GM18502 (cell line): ENCODE measurements around the gene NRCAM.
A peak's percentile ranks its signal among the peaks of the same experiment; 100 is the strongest.
"Not testable (repeated sequence)": the region's sequence is repeated elsewhere in the genome, so short reads cannot be mapped to it uniquely, and the experiment has no call there.

Experiments
- ATAC-seq: cut with Tn5 transposase; IDR thresholded peaks from one replicate; pipeline ENCODE4 v1.9.1; 2021; ENCODE audit warnings: mild to moderate bottlenecking; ENCODE audit not compliant: unreplicated experiment, poor library complexity

The NRCAM gene

DNA sequence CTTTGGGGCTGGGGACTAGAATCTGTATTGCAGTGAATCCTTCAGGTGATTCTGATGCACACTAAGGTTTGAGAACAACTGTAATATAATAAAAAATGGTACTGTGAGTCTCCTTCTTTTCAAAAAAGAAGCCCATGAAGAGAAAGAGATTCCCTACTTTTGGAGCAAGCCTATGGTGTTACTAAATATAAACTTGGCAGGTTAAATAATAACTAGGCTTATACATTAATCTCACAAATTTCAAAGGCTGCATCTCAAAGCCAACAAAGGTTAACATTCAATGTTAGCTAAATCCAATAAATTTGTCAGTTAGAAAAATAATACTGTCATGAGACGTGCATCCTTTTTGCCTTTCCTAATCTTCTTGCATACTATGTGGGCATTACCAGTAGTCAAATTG lies 166.4 kb downstream of the NRCAM start:
- ATAC-seq: no peak

DNA sequence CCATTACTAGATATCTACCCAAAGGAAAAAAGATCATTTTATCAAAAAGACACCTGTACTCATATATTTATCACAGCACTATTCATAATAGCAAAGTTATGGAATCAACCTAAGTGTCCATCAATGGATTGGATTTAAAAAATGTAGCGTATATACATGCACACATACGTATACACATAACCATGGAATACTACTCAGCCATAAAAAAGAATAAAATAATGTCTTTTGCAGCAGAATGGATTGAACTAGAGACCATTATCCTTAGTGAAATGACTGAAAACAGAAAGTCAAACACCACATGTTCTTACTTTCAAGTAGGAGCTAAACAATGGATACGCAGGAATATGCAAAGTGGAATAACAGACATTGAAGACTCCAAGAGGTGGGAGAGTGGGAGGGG lies 168.4 kb downstream of the NRCAM start:
- no peak for ATAC-seq

DNA sequence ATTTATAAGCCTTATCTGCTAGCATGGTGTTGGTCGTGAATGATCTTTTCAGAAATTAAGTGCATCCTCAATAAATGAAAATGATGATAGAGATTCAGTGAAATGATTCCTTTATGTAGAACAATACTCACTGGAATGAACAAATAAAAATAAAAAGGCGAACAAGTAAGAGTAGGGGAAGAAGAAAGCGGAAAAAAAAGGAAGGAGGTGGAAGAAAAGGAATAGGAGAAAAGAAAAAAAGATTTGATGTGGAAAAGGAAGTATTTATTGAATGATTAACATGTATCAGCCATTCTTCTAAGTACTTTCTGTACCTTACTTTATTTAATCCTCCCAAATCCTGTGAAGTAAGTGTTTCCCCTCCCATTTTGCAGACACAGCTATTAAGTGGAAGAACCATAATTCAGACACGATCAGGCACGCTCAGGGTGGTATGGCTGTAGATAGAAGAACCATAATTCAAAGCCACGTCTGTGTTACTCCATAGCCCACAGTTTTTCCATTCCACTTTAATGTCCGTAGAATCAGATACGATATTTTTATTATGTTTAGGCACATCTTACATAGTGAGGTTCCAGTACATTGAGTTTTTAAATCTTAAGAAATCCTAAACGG lies 169.8 kb downstream of the NRCAM start:
- ATAC-seq: no peak

DNA sequence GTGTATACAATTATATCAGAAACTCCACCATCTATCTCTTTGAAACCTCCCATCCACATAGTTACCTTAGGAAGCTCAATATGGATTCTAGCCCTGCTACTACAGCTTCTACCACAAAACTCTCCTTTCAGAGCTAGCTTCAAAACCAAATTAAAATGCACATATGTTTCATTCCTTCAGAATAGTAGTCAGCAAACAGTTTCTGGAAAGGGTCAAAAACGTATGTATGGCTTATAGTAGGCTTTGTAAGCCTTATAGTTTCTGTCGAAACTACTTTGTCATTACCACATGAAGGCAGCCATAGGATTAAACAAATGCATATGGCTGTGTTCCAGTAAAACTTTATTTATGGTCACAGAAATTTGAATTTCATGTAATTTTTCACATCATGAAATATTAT lies 170.5 kb downstream of the NRCAM start:
- ATAC-seq: no peak

DNA sequence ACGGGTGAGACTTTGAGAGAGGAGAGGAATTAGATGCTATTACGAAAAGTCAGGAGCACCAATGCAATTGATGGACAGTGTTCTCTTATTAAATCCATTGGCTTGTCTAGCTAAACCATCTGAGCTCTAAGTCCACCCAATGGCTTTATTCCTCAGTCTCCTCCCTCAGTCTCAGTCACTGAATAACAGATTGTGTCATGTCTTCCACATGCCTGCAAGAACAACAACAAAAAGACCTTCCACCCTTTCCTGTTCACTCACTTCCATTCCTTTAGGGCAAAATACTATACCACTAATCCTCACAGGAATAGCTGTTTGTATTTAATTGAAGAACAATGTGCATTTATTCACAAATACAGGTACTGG lies 171.2 kb downstream of the NRCAM start:
- no peak for ATAC-seq

DNA sequence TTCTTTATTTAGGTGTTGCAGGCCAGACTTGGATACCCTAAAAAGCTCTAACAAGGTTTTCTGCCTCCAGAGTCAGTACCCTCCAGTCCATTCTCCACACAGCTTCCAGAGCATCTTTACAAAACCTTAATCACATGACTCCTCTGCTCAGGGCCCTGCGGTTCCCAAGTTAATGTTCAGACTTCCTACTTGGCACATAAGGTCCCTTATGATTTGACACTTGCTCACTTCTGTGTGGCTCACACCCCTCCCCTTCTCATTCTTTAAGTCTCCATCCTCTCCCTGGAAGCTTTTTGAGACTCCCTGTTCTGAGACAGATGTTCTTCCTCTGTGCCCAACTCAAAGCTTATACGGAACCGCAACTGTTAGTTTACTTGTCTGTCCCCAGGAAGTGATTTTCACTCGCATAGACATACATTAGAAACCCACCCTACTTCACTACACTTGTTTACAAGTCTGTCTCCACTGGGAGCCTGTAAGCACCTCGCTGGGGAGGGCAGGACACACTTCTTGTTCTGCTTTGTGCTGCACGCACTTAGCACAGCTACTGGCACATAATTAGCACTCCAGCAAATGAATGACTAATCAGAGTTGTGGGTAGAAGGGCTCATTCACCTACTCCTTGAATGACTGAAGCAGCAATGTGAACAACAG lies 171.8 kb downstream of the NRCAM start:
- ATAC-seq: peak; percentile 84

DNA sequence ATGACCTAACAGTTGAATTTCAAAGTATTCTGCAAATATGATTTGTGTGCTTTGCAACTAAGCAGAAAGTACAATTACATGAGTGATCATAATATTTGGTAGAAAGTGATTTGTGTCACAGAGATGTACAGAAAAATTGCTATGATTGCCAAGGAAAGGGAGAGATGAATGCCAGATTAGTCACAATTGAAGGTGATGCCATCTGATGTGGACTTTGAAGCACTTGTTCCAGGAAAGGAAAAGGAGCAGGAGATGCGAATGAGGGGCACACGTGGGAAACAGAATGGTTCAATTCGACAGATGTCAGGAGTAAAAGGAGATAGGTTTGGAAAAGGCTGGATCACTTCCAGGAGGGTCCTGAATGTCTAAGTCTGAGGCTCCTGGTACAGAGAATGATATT lies 173.0 kb downstream of the NRCAM start:
- no peak for ATAC-seq

DNA sequence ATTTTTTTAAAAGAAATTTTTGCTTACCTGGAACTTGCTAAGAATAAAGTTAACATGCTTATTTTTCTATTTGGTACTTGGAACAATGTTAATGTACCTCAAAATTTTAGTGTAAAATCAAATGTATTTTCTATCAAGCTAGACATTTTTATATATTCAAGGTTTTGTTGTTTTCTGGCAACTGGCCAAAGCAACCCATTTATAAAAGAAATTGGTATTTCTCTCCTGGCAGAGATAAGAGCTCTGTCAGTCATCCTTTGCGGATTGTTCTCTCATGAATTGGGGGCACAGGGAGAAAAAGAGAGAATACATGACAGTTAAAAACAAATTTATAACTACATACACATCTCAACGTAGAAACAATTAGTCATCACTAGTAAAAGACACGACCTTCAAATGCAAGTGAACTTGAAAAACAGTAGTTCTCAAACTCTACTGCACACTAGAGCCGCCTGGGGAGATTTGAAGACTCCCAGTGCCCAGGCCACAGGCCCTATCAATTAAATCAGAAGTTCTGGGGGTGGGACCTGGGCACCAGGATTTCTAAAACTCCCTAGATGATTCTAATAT lies 173.7 kb downstream of the NRCAM start:
- ATAC-seq: no peak

DNA sequence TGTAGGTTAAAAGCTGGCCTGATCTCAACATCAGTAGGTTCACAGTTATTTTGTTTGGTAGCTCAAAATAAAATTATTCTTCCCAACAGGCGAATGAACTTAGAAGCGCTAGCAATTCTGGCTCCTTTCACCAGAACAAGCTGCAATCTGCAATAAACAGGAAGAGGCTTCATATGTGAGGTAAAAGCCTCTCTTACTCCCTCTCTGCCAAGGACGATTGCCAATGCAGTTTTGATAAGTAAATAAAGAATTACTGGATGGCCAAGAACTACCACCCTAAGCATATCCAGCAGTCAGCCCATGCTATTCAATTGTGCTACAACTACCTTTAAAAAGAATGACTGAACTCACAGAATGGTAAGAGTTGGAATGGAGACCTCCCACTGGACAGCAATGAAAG lies 176.1 kb downstream of the NRCAM start:
- ATAC-seq: no peak

DNA sequence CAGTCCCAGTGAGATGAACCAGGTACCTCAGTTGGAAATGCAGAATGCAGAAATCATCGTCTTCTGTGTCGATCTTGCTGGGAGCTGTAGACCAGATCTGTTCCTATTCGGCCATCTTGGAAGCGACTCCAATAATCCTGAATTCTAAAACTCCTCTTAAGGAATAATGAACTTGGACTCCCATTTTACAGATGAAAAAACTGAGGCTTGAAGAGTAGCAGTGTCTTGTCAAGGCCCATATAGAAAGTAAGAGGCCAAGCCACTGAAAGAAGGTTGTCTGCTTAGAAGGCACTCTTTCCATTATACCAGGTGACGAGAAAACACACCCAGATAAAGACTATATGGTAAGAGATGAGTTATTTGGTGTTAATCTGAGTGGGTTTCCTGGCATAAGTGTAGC lies 177.5 kb downstream of the NRCAM start:
- ATAC-seq: no peak

DNA sequence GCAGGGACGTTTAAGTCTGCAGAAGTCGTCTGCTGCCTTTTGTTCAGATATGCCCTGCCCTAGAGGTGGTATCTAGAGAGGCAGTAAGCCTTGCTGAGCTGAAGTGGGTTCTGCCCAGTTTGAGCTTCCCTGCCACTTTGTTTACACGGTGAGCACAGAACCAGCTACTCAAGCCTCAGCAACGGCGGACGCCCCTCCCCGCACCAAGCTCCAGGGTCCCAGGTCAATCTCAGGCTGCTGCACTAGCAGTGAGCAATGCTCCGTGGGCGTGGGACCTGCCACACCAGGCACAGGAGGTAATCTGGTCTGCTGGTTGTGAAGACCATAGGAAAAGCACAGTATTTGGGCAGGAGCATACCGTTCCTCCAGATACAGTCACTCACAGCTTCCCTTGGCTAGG lies 178.0 kb downstream of the NRCAM start:
- ATAC-seq: no peak

DNA sequence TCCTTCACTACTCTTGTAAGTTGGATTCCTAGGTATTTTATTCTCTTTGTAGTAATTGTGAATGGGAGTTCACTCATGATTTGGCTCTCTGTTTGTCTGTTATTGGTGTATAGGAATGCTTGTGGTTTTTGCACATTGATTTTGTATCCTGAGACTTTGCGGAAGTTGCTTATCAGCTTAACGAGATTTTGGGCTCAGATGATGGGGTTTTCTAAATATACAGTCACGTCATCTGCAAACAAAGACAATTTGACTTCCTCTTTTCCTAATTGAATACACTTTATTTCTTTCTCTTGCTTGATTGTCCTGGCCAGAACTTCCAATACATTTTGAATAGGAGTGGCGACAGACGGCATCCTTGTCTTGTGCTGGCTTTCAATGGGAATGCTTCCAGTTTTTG lies 181.8 kb downstream of the NRCAM start:
- not testable (repeated sequence) for ATAC-seq

DNA sequence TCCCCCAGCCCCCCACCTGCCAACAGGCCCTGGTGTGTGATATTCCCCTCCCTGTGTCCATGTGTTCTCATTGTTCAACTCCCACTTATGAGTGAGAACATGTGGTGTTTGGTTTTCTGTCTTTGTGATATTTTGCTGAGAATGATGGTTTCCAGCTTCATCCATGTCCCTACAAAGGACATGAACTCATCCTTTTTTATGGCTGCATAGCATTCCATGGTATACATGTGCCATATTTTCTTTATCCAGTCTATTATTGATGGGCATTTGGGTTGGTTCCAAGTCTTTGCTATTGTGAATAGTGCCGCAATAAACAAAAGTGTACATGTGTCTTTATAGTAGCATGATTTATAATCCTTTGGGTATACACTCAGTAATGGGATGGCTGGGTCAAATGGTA lies 183.3 kb downstream of the NRCAM start:
- not testable (repeated sequence) for ATAC-seq

DNA sequence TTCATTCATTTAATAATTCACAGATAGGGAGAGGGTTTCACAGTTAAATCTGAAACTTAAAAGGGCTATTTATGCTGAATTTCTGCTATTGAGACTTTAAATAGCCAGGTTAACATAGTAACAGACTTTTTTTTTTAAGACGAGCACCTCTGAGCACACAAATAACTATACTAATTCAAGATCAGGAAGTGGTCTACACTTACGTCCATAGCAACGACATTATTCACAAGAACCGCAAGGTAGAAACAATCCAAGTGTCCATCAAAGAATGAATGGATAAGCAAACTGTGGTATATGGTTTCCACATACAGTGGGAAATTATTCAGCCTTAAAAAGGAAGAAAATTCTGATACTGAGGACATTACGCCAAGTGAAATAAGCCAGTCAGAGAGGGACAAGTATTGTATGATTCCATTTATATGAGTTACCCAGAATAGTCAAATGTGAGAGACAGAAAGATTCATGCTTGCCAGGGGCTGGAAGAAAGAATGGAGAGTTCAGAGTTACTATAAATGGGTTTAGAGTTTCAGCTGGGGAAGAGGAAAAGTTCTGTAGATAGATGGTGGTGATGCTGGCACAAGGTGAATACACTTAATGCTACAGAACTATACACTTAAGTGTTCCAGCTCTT lies 185.7 kb downstream of the NRCAM start:
- peak; percentile 94 for ATAC-seq

DNA sequence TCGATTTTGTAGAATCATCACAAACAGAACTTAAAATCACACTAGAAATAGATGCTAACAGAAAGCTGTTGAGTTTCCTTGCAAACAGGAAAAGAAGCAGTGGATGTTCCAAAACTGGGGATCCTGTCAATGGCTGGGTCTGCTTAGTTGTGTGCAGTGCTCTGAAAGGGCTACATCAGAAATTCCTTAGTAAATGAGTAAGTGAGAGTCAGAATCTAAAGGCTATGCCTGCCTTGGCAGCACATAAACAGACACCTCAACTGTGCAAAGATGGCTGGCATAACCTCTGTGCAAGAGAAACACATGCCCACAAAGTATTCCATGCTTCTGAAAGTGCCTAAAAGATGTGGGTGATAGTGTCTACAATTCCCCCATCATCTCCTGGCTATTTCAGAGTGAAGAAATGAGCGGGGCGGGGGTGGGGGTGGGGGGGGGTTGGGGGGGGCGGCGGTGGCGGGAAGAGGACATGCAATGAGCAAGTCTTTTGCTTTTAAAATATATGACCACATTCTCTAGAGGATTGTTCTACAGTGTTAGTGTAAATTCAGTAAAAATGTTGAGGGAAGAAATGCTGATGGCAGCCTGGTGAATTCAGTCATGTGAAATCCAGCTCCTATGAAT lies 187.9 kb downstream of the NRCAM start:
- no peak for ATAC-seq

DNA sequence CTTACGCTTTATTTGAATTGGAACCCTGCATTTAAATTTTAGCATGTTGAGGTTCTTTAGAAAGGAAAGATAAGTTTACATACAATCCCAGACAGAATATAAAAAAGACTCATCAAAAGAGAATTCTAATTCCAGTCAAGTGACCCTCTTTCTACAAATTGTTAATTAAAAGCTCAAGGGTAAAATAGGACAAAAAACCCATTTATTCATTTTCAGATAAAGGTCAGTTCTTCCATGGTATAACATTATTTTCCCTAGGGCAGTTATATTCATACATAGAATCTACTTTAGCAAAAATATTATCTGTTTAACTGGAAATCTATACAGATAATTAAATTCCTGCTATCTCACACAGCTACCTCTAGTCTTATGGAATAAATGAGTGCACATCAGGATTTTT lies 188.6 kb downstream of the NRCAM start:
- no peak for ATAC-seq

DNA sequence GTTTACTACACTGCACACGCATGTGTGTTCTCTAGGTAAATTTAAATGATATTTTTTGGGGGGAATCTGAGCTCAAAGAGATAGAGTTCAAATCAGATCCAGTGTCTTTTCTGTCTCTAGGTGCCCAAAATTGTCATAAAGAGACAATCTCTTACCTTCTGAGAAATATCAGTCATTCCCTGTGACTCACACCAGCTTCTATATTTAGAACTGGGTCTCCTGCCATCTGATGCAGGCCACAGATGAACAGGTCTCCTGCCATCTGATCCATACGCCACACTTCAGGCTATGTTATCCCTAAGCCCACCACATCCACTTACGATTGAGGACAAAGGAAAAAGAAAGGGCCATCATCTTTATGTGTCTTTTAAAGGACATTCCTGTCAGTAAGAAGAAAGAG lies 189.7 kb downstream of the NRCAM start:
- no peak for ATAC-seq

DNA sequence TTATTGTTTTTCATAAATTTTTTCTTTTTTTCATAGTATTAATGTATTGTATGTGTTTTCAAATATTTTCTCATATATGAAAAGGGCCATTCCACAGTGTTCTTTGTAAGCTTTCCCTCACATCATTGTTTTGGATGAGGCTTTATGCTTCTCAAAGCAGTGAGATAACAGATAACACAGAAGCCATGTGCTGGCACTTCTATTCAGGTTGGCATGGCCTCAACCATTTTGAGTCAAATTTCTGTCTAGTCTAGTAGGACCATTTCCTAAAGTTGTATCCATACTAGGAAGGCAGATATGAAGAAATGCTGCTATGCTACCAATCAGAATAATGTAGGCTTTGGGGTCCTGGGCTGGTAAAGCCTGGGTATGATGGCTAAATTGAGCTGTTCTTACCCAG lies 190.2 kb downstream of the NRCAM start:
- no peak for ATAC-seq

DNA sequence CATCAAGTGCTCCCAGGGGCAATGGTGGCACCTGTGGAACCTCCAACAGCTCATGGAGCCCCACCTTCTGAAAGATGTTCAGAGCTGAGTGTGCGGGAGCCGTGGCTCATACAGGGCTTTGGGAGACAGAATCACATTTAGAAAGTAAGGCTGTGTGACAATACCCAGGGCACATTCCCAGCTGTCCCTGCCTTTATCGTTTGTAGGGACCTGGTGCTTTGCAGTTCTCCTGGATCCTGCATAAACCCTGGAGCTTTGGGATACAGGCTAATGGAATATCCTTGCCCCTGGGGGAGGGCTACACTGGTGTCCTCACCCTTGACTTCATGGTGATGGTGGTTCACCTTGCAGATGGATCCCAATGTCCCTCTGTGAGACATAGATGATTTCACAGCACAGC lies 191.2 kb downstream of the NRCAM start:
- no peak for ATAC-seq

DNA sequence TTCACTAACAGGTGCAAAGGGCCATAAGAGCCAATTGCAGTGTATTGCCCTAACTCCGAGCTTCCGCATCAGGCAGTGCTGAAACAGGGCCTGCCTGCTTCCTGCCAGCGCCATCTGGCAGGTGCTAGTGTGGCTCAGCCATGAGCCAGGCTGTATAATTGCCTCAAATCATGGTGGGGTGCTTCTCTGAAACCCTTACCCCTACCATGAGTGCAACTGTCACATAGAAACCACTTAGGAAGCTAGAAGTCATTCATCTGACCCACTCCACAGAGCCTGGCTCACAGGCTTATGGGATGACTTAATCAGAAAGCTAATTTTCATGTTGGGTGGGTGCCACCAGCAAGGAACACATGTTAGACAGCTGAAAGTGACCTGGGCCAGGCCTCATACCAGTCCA lies 192.8 kb downstream of the NRCAM start:
- peak; percentile 87 for ATAC-seq

DNA sequence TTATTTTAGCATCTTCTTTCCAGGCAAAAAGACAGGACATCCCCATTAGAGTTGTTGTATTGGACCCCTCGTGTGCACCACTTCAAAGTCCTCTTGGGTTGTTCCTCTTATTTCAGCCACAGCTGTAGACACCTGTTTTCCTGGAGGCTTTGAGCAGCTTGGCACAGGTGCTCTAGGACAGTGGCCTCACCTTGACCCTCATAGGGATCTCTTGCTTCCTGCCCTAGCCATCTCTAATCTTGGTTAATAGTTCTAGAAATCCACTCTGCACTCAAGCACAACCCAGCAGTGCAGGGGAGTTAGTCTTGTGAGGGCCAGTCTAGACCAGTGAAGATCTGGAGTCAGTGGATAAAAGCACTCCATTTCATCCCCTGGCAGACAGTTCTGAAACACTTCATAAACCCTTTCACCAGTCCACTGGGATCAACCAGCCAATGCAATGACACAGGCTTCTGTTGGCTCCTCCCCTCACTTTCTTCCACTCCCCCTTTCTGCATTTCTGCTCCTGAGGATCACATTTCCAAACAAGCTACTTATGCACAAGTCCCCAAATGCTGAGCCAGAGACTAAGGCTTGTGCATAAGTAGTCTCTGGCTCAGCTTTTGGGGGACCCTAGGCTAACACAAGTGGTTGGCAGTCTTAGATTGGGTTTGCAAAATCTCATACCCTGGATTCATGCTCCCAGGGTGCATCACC lies 194.5 kb downstream of the NRCAM start:
- no peak for ATAC-seq
